Ureter (tissue), 1 donor: ENCODE results near the gene PRICKLE1. TPM values are rescaled to one million over a fixed set of nuclear protein-coding genes. Genes with fewer than 3 reads are reported as not detected.

ENCODE experiments used
- DNase-seq: peaks from one replicate; pipeline ENCODE4 v3.0.0-alpha.2; 2020; ENCODE audit warnings: low spot score
- total RNA-seq: library from RNA; stranded (reverse); gene quantifications from one replicate; pipeline ENCODE4 v1.2.4, GENCODE V29; 2023
- donor health status: DM: yes; HTN: yes; CAD: no.

PRICKLE1 gene
- total RNA-seq, 1 donor from 2014 or later, result 10.2 TPM

DNA sequence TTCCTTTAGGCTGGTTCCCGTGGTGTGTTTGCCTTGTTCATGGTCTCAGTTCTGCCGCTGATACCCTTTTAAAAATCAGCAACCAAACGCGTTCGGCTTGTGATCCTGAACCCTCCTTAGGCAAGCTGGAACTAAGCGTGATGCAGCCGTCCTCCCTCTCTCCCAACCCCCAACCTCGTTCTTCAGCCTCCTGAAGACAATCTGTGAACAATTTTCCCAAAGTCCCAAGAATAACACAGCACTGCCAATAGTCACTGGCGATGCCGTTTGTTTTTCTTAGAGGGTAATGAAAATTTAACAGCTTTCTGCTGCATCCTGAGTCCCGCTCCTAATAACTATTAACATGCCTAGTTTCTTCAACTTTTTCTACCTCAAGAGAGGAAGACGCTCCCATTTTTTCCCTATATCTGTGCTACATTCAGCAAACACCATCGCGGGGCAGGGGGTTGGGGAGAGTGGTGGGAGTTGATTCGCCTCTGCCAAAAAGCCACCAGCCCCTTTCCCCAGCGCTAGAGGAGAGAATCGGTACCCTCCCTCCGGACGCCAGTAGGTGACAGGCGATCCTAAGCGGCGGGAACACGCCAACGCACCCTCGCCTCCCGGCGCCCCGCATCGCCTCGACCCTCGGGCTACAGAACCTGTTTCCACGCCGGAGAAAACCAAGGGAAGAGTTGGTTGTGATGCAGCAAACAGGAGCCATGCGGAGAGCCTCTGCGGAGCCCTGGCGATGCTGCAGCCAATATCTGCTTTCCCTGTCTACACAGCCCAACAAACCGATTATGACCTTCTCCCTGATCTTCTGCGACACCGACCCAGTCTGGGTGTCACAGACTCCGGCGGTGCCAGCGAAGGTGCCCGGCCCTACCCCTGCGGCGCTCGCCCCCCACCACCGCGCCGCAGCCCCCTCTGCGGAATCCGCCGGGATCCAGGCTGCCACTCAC, 752 bp downstream of the PRICKLE1 start:
- no peak for DNase-seq

GRCh38 chr12:42587601-42588523, 1.7 kb downstream of the PRICKLE1 start:
- DNase-seq, result no peak

DNA sequence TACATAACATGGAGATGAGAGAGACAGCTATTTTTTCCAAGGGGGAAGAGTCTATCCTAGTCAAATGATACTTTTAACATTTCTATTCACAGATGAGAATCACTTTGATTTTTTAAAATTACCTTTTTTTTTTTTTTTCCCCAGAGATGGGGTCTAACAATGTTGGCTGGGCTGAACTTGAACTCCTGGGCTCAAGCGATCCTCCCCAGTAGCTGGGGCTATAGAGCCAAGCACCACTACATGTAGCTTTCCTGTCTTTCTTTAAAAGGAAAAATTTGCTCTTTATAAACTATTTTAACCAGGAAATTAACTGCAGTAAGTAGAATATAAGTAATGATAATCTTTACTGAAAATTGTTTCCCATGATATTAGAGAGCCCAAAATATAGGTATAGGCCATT, 3.3 kb downstream of the PRICKLE1 start:
- no peak for DNase-seq

- DNase-seq, result no peak
Observed at GRCh38 chr12:42585841-42586216, 3.7 kb downstream of the PRICKLE1 start.

DNA sequence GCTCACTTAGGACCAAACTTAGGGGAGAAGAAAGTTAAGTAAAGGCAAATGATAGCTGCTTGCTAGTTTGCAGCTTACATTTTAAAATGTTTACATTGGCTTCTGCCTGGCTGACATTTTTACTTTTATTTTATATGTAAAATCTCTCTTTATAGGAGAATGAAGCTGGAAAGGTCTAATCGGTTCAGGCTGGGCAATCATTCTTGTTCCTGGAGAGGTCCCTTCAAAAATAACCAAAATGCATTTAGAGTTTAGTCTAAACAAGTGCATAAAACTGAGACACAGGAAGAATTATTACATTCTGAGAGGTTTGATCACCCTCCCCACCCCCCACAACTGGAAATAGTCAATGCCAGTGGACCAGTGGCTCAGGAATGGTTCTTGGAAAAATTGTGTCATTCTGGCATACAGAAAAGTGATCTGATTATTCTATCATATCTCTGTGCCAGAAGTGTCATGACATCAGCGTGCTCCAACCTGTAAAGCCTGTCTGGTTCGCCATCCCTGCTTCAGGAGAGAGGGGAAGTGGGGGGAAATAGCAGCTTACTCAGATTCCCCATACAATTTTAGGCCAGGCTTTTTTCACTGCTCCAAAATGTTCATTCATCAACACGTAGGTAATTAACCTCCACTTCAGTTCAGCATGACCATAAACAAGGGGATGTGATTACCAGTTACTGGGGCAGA, 4.2 kb downstream of the PRICKLE1 start:
- DNase-seq, result no peak

GRCh38 chr12:42584651-42585111, 4.9 kb downstream of the PRICKLE1 start:
- DNase-seq, result no peak

DNA sequence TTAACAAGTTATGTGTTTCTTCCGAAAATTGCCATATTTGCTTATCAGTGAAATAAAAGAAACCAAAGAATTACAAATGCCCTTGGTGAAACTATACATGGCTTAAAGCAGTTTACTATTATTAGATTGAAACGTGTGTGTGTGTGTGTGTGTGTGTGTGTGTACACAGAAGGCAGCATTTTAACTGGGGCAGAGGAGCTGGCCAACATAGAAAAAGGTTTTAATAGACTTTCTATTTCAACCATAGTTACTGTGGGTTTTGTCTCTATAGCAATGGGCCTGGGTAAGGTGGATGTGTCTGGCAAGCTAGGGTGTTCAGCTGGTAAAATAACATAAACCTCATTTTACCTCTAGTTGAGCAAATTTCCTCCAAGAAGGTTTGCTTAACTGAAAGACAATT, 6.5 kb downstream of the PRICKLE1 start:
- DNase-seq, result no peak

DNA sequence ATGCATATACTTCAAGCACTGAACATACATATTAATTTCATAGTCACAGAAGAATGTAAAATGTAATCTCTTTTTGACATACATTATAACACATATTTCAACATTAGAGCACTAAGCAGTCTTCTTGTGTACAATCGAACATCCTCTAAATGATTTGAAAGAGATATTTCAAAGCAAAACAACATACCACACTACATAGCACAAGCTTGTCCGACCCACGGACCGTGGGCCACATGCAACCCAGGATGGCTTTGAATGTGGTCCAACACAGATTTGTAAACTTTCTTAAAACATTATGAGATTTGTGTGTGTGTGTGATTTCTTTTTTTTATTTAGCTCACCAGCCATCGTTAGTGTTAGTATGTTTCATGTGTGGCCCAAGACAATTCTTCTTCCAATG, 7.0 kb downstream of the PRICKLE1 start:
- DNase-seq, result no peak

- DNase-seq, result no peak
Observed at GRCh38 chr12:42582050-42582449, 7.5 kb downstream of the PRICKLE1 start.

- DNase-seq, result no peak
Observed at GRCh38 chr12:42576374-42576773, 13.2 kb downstream of the PRICKLE1 start.

GRCh38 chr12:42575717-42576116, 13.8 kb downstream of the PRICKLE1 start:
- no peak for DNase-seq

DNA sequence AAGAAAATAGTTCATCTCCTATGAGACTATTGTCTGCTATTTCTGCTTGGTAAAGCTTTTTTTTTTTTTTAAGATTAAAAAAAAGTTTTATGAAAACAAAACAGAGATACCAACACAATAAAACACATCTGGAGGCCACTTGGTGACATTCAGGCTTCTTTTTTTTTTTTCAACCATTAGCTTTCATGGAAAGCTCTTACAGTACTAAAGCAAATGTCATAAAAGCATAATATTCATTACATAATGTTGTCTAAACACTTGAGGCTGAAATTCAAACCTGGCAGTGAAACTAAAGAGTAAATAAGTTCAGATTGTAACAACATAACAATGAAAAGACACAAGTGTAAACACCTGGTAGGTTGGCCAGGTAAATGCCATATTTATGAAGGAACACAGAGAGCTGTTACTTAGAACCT, 14.7 kb downstream of the PRICKLE1 start:
- DNase-seq, result no peak

DNA sequence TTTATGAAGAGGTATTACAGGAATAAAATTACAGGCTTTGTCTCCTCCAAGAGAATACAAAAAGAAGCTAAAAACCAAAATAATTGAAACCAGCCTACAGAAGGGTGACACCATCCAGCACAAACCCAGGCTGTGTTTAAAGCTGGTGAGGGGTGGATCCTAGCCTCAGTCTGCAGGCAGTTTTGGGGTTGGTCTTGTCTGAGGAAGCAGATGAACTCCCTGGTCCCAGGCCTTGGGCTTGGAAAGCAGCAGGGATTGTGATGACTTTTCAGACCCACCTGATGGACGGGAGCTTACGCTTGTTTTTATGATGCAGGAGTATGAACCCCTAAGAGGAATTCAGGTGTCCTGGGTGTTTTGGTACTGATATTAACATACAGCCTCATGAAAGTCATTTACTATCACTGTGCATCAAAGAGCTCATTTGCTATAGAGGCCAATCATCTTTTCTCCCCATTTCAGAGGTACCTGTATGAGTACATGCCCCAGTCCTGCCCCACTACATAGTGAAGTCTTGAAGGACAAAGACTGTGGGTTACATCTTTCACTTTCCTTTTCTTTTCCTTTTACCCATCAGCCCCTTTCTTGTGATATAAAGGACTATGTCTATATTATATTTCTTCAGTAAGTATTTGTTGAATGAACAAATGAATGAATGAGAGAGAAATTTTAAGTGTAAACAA, 18.1 kb downstream of the PRICKLE1 start:
- DNase-seq, result no peak

GRCh38 chr12:42570076-42570475, 19.5 kb downstream of the PRICKLE1 start:
- DNase-seq, result no peak

- DNase-seq, result no peak
Observed at GRCh38 chr12:42568952-42569915, 20.3 kb downstream of the PRICKLE1 start.

DNA sequence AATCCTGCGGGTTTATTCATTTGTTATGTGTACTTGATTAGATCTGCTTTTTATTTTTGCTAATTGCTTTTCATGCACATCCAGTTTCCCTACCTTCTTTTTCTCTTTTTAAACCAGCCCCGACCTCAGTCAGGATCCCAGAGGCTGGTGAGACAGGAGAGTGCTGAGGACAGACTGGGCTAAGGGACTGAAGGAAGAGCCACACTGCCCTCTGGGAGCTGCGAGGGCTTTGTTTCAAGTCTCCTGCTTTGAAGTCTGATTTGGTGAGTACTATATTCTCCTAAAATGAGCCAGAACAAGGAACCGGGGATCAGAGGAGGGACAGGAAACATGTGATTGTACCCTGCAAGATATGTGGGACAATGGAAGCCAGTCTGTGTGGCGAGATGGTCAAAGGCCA, 23.9 kb downstream of the PRICKLE1 start:
- no peak for DNase-seq

DNA sequence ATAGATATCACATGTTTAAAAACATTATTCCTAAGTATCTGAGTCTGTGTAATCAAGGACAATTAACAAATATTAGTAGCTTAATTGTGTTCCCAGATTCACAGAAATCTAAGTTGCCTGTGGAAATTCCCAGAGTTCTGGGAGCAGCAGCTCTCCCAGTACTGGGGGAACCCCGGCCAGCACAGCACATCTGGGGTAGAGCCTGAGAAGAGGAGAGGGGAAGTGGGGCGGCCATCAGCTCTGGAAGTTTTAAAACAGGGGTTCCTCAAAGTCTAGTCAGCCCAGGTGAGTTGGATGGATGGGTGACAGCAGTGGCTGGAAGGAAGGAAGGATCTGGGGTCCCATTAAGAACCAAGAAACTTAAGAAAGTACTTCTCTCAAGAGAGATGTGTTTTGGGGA, 24.6 kb downstream of the PRICKLE1 start:
- DNase-seq, result no peak

GRCh38 chr12:42564556-42564955, 25.0 kb downstream of the PRICKLE1 start:
- DNase-seq, result no peak

GRCh38 chr12:42560977-42561376, 28.6 kb downstream of the PRICKLE1 start:
- no peak for DNase-seq

- no peak for DNase-seq
Observed at GRCh38 chr12:42557586-42558172, 31.9 kb downstream of the PRICKLE1 start.
